Right cardiac atrium (tissue), 5 donors: ENCODE results near the gene BSN. TPM values are rescaled to one million over a fixed set of nuclear protein-coding genes. Genes with fewer than 3 reads are reported as not detected.
A peak's percentile ranks its signal among the peaks of the same experiment; 100 is the strongest.

ENCODE experiments used
- ATAC-seq, 2 donors: fragments of 200-7000 bp; cut with Tn5 transposase; one replicate each; pipeline versions ENCODE4 v1.8.0 to v1.9.1; 2020; ENCODE audit warnings: moderate library complexity in 2 of 2, mild to moderate bottlenecking in 1 of 2
- DNase-seq, 3 donors: peaks; one replicate each; pipeline ENCODE4 v3.0.0-alpha.2; 2020
- H3K27ac ChIP-seq: one replicate; pipeline ENCODE4 v1.5.1; 2013; ENCODE audit warnings: mild to moderate bottlenecking, low read length, control low read depth, moderate library complexity
- H3K27me3 ChIP-seq: one replicate; pipeline ENCODE4 v1.6.1; 2013; ENCODE audit not compliant: control insufficient read depth, insufficient read depth
- H3K4me1 ChIP-seq: one replicate; pipeline ENCODE4 v1.6.1; 2013; ENCODE audit warnings: low read length; ENCODE audit not compliant: control insufficient read depth, insufficient read depth
- H3K4me3 ChIP-seq: one replicate; pipeline ENCODE4 v1.5.1; 2013; ENCODE audit warnings: low read length, control low read depth
- H3K9me3 ChIP-seq: one replicate; pipeline ENCODE4 v1.6.1; 2013; ENCODE audit warnings: low read length; ENCODE audit not compliant: control insufficient read depth
- WGBS: extraction: QIAGEN DNeasy Blood & Tissue Kit; methylation state at CpG from one replicate; pipeline ENCODE4 v1.1.7; 2013; 5-methylcytosine and 5-hydroxymethylcytosine counted together
- intact Hi-C, 4 donors: fragments of 100-400 bp; cut with DNase I; formaldehyde crosslinking; loops; one replicate each; pipeline versions ENCODE4 v1.11.0 to v1.14.0; 2022 to 2023
- polyA plus RNA-seq: library from polyadenylated mRNA; stranded (reverse); fragments of 200-250 nt; gene quantifications from one replicate; pipeline ENCODE4 v1.2.3, GENCODE V29; 2013
- total RNA-seq, 4 donors: library from RNA; stranded (reverse); fragmentation: NEBNext Ultra II Directional; extraction: Animal tissue kit (Norgen Biotek cat#: 25700); gene quantifications; one replicate each; pipeline ENCODE4 v1.2.1, GENCODE V29; 2021
- donor health status: healthy with polysubstance abuse.
- donor health status: DM: no; HTN: yes; CAD: no.
- donor health status: DM: no; HTN: no; CAD: no.
- donor health status: DM: no; HTN: yes; CAD: no; lungs with severe emphysema.
- donor health status: DM: yes; HTN: yes; CAD: no.

BSN gene
- total and polyA plus RNA-seq, 5 donors, result 0.25 to 1.4 (median 0.38) TPM

DNA sequence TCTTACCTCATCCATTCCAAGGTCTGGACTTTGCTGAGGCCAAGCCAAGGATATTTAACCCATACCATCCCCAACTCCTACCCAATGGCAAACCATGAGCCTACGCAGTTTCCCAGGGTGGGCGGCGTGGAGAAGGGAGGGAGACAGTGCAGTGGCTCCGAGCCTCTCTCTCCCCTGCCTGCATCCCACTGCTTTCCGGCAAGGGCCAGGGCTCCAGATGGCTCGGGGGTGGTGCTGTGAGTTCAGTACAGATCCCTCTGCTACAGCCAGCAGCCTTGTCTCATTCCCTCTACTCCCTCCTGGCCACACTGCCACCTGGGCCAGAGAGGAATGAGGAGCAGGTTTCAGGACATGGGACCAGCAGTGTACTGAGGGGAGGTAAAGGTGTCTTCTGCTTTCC is 75.6 kb downstream of the BSN start:
- H3K9me3 ChIP-seq, result no peaks in the 10 kb centered on the region
- no peaks in the 10 kb centered on the region for H3K27me3 ChIP-seq
- intact Hi-C loops, result loop anchor here in 1 of 4 donors (10.0 kb wide), 1 partner anchor 55 kb away; no protein-coding TSS in a partner anchor
- no peak overlapping the region for H3K4me3 ChIP-seq
- no peaks in the 10 kb centered on the region for H3K4me1 ChIP-seq
- no peak overlapping the region for H3K27ac ChIP-seq
- DNase-seq (no peak), ATAC-seq (no peak)
- WGBS, result 75% methylated on average over 6 of the region's 6 CpGs

DNA sequence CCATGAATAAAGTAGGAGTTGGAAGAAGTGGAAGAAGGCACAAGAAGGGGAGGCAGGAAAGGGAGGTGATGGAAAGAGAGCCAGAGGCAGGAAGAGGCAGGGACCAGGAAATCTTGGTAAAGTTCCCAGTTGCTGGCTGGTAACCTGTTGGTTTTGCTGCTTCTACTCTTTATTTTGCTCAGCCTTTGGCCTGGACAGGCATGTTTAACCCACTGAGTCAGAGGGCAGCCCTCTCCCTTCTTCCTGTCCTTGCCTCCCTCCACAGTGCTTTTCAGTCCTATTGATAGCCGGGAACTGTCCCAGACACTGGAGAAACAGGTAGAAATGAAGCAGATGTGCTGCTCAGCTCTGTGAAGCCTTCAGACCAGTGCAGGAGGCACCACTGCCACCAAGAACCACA is 76.5 kb downstream of the BSN start:
- intact Hi-C loops, result loop anchor here in 1 of 4 donors (10.0 kb wide), 1 partner anchor 56 kb away; no protein-coding TSS in a partner anchor
- no peak overlapping the region for H3K27ac ChIP-seq
- 79% methylated on average over 1 of the region's 1 CpG for WGBS
- DNase-seq, result no peak
- H3K4me1 ChIP-seq, result no peaks in the 10 kb centered on the region
- no peaks in the 10 kb centered on the region for H3K9me3 ChIP-seq
- H3K4me3 ChIP-seq, result no peak overlapping the region
- ATAC-seq, result peak in 1 of 2 donors; percentile 75
- H3K27me3 ChIP-seq, result no peaks in the 10 kb centered on the region

DNA sequence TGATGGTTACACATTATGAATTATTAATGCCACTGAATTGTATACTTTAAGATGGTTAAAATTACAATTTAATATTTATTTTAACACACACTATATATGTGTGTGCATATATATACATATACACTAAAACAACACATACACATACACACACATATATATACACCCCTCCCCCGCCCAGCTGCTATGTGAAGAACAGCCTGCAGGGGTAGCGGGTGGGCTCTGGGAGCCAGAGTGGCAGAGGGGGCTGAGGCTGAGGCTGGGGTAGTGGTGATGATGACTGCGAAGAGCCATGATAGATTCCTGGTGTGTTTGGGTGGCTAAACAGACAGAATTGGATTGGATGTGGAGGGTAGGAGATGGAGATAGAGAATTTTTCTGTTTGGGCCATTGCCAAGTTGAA is 80.5 kb downstream of the BSN start:
- Histone ChIP-seq H3K27me3 (no peaks in the 10 kb centered on the region), H3K9me3 (no peaks in the 10 kb centered on the region), H3K4me3 (no peak overlapping the region), H3K27ac (no peak overlapping the region), H3K4me1 (no peaks in the 10 kb centered on the region)
- ATAC-seq, result no peak
- no peak for DNase-seq
- 79% methylated on average over 3 of the region's 3 CpGs for WGBS
- intact Hi-C loops, result loop anchor here in 1 of 4 donors (10.0 kb wide), 1 partner anchor 60 kb away; no protein-coding TSS in a partner anchor

DNA sequence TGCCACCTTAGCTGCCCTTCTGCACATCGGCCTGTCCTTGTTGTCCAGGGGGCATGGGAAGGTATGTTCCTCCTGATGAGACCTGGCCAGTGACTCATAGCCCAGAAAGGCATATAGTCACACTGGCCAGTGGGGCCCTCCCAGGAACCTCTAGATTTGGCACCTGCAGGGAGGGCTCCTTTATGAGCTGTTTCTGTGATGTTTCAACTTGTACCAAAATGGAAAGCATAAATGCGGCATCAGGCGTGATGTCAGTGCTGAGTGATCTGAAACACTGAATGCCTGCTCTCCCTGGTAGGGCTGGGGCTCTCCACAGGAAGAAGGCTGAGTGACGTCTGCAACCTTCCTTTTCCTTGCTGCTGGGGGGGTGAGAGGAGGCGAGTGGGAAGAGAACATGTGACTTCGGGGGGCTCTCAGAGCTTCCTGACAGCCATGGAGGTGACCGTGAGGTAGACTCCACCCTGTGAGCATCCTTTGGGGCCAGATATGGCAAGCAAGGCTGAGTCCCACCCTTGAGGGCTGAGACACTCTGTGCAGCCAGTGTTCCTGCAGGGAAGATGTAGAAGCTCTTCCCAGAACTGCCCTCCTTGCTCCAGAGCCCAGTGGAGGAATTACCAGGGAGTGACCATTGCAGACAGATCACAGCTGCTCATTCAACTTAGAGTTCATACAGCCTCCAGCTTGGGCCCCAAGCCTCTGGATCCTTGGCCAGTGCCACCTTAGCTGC is 82.8 kb downstream of the BSN start:
- WGBS, result 44% methylated on average over 7 of the region's 7 CpGs
- Histone ChIP-seq H3K27ac (no peak overlapping the region), H3K9me3 (no peaks in the 10 kb centered on the region), H3K4me3 (no peak overlapping the region), H3K27me3 (no peaks in the 10 kb centered on the region), H3K4me1 (no peaks in the 10 kb centered on the region)
- ATAC-seq (no peak), DNase-seq (no peak)
- intact Hi-C loops, result loop anchor here in 1 of 4 donors (10.0 kb wide), 1 partner anchor 62 kb away; no protein-coding TSS in a partner anchor

DNA sequence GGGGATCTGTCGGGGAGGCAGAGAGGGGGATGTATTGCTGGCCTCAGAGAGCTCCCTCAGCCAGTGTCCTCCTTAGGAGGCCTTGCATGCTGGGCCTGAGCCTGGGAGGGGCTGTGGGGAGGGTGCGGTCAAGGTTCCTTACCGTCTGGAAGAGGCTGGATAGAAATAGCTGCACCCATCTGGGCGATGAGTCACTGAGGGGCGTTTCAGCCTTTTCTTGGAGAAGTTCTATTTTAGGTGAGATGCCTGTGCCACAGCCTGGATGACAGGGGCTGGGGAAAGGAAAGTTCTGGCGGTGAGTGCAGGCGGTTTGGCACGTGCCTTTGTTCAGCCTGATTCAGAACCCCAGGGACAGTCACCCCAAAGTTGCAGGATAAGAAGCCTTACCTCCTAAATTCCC is 84.2 kb downstream of the BSN start:
- 59% methylated on average over 8 of the region's 8 CpGs for WGBS
- DNase-seq (no peak), ATAC-seq (peak; percentile 34 to 74)

DNA sequence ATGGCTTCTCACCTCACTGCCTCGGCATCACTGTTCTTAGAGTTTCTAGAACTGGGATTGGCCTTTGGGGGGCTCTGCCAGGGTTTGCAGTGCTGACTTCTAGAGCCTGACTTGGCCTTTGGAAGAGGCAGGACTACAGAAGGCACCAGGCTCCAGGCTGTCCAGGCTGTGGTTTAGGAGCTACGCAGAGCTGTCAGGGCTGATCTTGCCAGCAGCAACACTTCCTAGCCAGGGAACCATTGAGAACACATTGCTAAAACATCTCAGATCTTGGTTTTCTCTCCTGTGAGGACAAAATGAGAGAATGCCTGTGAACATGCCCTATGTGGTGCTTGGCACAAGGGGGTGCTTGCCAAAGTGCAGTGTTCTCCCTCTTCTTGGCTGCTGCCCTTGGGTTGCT is 85.3 kb downstream of the BSN start:
- no peaks in the 10 kb centered on the region for H3K9me3 ChIP-seq
- DNase-seq (no peak), ATAC-seq (no peak)
- H3K27ac ChIP-seq, result no peak overlapping the region
- 85% methylated on average over 2 of the region's 2 CpGs for WGBS
- H3K4me3 ChIP-seq, result no peak overlapping the region
- H3K4me1 ChIP-seq, result no peaks in the 10 kb centered on the region
- H3K27me3 ChIP-seq, result no peaks in the 10 kb centered on the region
- intact Hi-C loops, result loop anchor here in 1 of 4 donors (10.0 kb wide), 1 partner anchor 65 kb away; no protein-coding TSS in a partner anchor

More for the DNA sequence above, 84.2 kb downstream of the BSN start:
- no peak overlapping the region for H3K27ac ChIP-seq
- no peak overlapping the region for H3K4me3 ChIP-seq
- no peaks in the 10 kb centered on the region for H3K27me3 ChIP-seq
- H3K4me1 ChIP-seq, result no peaks in the 10 kb centered on the region
- intact Hi-C loops, result loop anchor here in 1 of 4 donors (10.0 kb wide), 1 partner anchor 64 kb away; no protein-coding TSS in a partner anchor
- no peaks in the 10 kb centered on the region for H3K9me3 ChIP-seq

DNA sequence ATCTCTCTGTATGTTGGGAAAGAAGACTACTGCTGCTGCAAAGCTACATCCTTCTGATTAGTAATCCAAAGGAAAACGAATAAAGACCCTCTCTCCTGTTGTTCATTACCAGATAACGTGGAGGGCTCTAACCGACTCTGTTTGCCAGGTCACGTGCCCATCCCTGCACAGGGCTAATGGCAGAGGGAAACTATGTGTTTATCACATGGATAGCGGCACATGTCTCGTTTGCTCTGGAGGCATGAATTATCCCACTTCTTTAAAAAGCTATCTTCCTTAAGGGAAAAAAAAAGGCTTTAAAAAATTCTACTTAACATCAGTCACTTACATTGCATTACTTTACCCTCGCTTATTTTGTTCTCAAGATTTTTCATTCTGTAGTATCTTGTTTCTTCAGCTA is 87.0 kb downstream of the BSN start:
- DNase-seq (no peak), ATAC-seq (no peak)
- WGBS, result 51% methylated on average over 7 of the region's 7 CpGs
- Histone ChIP-seq H3K4me3 (no peak overlapping the region), H3K9me3 (no peaks in the 10 kb centered on the region), H3K27me3 (no peaks in the 10 kb centered on the region), H3K27ac (no peak overlapping the region), H3K4me1 (no peaks in the 10 kb centered on the region)
- intact Hi-C loops, result no loop called here

DNA sequence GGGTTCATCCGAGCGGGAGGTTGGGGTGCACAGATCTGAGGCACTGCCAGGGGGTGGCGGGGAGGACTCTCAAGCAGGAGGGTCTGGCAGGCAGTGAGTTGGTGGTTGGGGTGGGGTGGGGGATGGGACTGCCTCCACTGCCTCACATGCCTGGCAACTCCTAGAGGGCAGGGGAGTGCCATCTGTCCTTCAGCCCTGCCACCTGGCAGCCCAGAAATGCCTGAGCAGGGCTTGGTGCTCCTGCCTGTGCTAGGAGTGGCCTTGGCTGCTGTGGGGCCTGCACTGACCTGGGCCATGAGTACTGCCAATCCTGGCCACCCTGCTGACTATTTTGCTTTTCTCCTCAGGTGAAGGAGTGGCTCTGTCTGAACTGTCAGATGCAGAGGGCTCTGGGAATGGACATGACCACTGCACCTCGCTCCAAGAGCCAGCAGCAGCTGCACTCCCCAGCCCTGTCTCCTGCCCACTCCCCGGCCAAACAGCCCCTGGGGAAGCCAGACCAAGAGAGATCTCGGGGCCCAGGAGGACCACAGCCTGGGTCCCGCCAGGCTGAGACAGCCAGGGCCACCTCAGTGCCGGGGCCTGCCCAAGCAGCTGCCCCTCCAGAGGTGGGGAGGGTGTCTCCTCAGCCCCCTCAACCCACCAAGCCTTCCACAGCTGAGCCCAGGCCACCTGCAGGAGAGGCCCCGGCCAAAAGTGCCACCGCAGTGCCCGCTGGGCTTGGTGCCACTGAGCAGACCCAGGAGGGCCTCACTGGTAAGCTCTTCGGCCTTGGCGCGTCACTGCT is 87.8 kb downstream of the BSN start:
- WGBS, result 94% methylated on average over 14 of the region's 14 CpGs
- ATAC-seq, result no peak
- Histone ChIP-seq H3K4me3 (no peak overlapping the region), H3K9me3 (no peaks in the 10 kb centered on the region), H3K4me1 (no peaks in the 10 kb centered on the region), H3K27ac (no peak overlapping the region), H3K27me3 (no peaks in the 10 kb centered on the region)
- intact Hi-C loops, result no loop called here
- no peak for DNase-seq

DNA sequence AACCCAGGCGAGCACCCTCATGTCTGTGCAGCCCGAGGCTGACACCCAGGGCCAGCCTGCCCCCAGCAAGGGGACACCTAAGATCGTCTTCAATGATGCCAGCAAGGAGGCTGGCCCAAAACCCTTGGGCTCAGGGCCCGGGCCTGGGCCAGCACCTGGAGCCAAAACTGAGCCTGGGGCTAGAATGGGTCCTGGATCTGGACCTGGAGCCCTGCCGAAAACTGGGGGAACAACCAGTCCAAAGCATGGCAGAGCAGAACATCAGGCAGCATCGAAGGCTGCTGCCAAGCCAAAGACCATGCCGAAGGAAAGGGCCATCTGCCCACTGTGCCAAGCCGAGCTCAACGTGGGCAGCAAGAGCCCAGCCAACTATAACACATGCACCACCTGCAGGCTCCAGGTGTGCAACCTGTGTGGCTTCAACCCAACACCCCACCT is 88.5 kb downstream of the BSN start:
- no peak overlapping the region for H3K4me3 ChIP-seq
- H3K27me3 ChIP-seq, result no peaks in the 10 kb centered on the region
- 89% methylated on average over 9 of the region's 9 CpGs for WGBS
- H3K4me1 ChIP-seq, result no peaks in the 10 kb centered on the region
- intact Hi-C loops, result no loop called here
- no peak for ATAC-seq
- no peak for DNase-seq
- no peak overlapping the region for H3K27ac ChIP-seq
- no peaks in the 10 kb centered on the region for H3K9me3 ChIP-seq

DNA sequence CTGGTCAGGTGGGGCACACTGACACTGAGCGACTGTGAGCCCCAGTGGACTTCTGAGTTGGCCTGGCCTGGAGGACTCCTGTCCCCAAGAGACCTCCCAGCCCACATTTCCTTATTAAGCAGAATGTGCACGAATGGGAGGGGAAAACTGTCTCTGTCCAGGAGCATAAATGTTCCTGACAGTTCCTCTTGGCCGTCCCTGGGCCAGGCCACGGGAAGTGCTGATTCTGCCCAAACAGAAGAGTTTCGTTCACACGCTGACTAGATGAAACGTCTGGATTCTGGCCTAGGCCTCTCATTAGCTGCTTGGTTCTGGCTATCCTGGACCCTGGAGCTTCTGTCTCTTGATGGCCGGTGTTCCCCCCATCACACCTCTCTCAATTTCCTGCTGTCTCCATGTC is 90.4 kb downstream of the BSN start:
- 72% methylated on average over 8 of the region's 8 CpGs for WGBS
- DNase-seq (no peak), ATAC-seq (no peak)
- Histone ChIP-seq H3K9me3 (no peaks in the 10 kb centered on the region), H3K4me1 (peaks cover 8% of the 10 kb centered on the region), H3K27me3 (no peaks in the 10 kb centered on the region), H3K27ac (no peak overlapping the region), H3K4me3 (no peak overlapping the region)
- intact Hi-C loops, result no loop called here

DNA sequence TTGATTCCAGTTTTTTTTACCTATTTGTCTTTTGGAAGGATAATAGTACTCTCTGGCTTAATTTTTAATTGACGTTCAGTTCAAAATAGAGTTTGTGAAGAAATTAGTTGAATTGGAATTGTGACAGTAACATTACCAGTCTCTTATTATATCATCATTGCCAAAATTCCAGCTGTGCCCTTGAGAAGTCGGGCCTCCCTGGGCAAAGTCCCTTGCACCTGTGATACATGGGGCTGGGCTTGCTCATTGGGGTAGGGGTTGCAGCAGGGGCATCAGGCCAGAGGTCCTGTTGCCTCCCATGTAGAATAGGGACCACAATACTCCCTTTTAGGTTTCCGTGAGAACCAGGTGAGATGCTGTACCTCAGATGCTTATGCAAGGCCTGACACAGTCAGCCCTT is 92.0 kb downstream of the BSN start:
- Histone ChIP-seq H3K27me3 (no peaks in the 10 kb centered on the region), H3K9me3 (no peaks in the 10 kb centered on the region), H3K4me3 (no peak overlapping the region), H3K27ac (no peak overlapping the region), H3K4me1 (peaks cover 8% of the 10 kb centered on the region)
- DNase-seq (no peak), ATAC-seq (no peak)
- WGBS, result 90% methylated on average over 3 of the region's 3 CpGs
- intact Hi-C loops, result no loop called here
